ENCODE data around the gene ZEB2. TPM values are rescaled to one million over a fixed set of nuclear protein-coding genes. Genes with fewer than 3 reads are reported as not detected.

The ZEB2 gene
- total and polyA plus RNA-seq, 9 donors, result 55.3 to 250 (median 174) TPM

DNA sequence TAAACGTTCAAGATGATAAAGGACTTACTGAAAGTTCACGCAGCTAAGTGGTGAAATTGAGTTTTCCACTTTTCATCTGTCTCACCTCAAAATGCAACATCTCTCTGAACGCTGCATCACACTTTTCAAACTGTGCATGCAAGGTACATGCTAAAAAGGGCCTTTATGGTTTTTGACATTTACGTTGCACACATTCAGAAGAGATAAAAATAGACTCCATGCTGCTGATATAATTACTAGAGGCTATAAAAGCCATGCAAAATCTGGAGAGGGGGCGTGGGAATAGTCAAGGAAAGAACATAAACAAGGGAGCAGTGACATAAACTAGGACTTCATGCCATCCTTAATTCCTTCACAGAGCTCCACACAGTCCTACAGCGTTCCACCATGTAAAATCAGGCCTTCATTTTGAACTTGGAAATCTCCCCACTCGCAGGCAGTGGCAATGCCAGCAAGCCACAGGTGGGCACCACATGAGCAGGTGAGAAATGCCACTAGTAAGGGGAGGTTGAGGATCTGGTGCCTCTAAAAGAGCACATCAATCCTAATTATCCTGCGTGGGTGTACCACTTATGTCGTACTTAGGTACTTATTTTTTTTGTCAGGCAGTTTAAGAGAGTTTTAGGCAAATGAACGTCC, 71.4 kb downstream of the ZEB2 start:
- no peak overlapping the region for H3K27ac ChIP-seq
- no peaks in the 10 kb centered on the region for H3K9me3 ChIP-seq
- TF ChIP-seq POLR2A (IDR thresholded peaks at IDR 0.05) (no peak), EP300 (IDR thresholded peaks at IDR 0.05) (no peak)
- TF ChIP-seq, protein P1, sequence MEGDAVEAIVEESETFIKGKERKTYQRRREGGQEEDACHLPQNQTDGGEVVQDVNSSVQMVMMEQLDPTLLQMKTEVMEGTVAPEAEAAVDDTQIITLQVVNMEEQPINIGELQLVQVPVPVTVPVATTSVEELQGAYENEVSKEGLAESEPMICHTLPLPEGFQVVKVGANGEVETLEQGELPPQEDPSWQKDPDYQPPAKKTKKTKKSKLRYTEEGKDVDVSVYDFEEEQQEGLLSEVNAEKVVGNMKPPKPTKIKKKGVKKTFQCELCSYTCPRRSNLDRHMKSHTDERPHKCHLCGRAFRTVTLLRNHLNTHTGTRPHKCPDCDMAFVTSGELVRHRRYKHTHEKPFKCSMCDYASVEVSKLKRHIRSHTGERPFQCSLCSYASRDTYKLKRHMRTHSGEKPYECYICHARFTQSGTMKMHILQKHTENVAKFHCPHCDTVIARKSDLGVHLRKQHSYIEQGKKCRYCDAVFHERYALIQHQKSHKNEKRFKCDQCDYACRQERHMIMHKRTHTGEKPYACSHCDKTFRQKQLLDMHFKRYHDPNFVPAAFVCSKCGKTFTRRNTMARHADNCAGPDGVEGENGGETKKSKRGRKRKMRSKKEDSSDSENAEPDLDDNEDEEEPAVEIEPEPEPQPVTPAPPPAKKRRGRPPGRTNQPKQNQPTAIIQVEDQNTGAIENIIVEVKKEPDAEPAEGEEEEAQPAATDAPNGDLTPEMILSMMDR (IDR thresholded peaks at IDR 0.05), result no peak
- WGBS, 3 donors, result 72 to 76% (median 75%) methylated on average over 10 of the region's 10 CpGs
- H3K27me3 ChIP-seq, result no peaks in the 10 kb centered on the region
- intact Hi-C loops (cut with DNase I), result loop anchor here in 2 of 4 donors (10.0 kb wide), 2 partner anchors 56 to 66 kb away; no protein-coding TSS in a partner anchor
- H3K4me3 ChIP-seq, result no peak overlapping the region
- DNase-seq, result no peak
- H3K4me1 ChIP-seq (ENCODE audit: insufficient read depth), result peaks cover 18% of the 10 kb centered on the region
- no peaks in the 10 kb centered on the region for H3K36me3 ChIP-seq

DNA sequence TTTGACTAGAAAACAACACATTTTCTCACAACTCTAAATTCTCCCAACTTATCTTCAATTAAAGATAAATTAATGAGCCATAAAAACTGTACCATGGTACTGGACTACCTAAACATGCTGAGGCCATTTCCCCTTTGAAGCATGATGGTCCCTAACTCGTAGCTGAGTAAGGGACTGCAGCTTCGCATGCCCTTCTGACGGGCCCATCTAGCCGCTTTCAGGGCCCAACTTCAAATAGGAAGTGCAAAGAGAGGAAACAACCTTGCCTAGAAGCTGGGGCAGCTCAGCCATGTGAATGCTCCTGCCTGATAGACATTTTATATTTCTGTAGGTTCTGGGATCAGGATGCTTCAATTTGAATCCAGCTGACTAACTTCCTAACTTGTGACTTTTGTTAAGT, 72.4 kb downstream of the ZEB2 start:
- Histone ChIP-seq H3K4me3 (no peak overlapping the region), H3K27me3 (no peaks in the 10 kb centered on the region), H3K36me3 (no peaks in the 10 kb centered on the region), H3K4me1 (ENCODE audit: insufficient read depth) (peaks cover 15% of the 10 kb centered on the region), H3K9me3 (no peaks in the 10 kb centered on the region), H3K27ac (no peak overlapping the region)
- intact Hi-C loops (cut with DNase I), result loop anchor here in 2 of 4 donors (10.0 kb wide), 2 partner anchors 57 to 67 kb away; no protein-coding TSS in a partner anchor
- DNase-seq, result no peak
- TF ChIP-seq, protein P1 (IDR thresholded peaks at IDR 0.05), result no peak
- TF ChIP-seq POLR2A (IDR thresholded peaks at IDR 0.05), result no peak
- no peak for TF ChIP-seq EP300 (IDR thresholded peaks at IDR 0.05)
- WGBS, 3 donors, result 90 to 96% (median 95%) methylated on average over 4 of the region's 4 CpGs

DNA sequence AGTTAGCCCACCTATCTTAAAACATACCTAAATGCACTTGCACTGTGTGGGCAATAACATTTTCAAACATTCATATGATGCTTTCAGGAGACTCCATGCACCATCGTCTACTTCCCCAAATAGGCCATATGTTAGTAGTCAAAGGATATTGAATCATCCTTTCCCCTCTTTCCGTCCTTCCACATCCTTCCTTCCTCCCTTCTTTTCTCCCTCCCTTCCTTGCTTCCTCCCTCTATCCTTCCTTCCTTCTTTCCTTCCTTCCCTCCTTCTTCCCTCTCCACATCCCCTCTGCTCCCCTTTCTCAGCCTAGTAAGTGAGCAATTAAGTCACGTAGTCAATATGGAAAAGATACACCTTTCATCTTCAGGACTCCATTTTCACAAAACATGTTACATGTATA, 73.8 kb downstream of the ZEB2 start:
- Histone ChIP-seq H3K9me3 (no peaks in the 10 kb centered on the region), H3K27me3 (no peaks in the 10 kb centered on the region), H3K36me3 (no peaks in the 10 kb centered on the region), H3K4me3 (no peak overlapping the region), H3K4me1 (ENCODE audit: insufficient read depth) (peaks cover 16% of the 10 kb centered on the region), H3K27ac (peak overlapping the region in 1 of 2 donors; percentile 29)
- TF ChIP-seq, protein P1 (IDR thresholded peaks at IDR 0.05), result no peak
- no peak for TF ChIP-seq POLR2A (IDR thresholded peaks at IDR 0.05)
- no peak for TF ChIP-seq EP300 (IDR thresholded peaks at IDR 0.05)
- intact Hi-C loops (cut with DNase I), result loop anchor here in 2 of 4 donors (10.0 kb wide), 2 partner anchors 59 to 69 kb away; no protein-coding TSS in a partner anchor
- WGBS, 3 donors, result 87 to 95% (median 93%) methylated on average over 3 of the region's 3 CpGs
- DNase-seq, result no peak

DNA sequence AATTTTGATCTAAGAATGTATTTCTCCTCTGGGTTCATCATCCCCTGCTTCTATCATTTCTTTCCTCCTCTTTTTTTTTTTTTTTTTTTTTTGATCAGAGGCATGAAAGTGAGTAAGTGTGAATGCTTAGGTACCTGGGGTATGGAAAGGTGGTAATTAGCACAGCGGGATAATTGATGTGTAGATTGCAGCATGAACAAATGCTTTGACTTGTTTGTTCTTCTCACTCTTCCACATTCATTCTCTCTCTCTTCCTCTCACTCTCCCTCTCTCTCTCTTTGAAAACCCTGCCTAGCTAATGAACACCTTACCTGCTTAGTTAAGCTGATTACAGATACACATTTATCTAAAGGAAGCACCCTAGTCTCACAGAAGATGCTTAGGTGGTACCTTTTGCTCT, 74.7 kb downstream of the ZEB2 start:
- intact Hi-C loops (cut with DNase I), result loop anchor here in 2 of 4 donors (10.0 kb wide), 2 partner anchors 60 to 70 kb away; no protein-coding TSS in a partner anchor
- no peaks in the 10 kb centered on the region for H3K27me3 ChIP-seq
- H3K4me1 ChIP-seq (ENCODE audit: insufficient read depth), result peaks cover 20% of the 10 kb centered on the region
- H3K27ac ChIP-seq, result peak overlapping the region in 1 of 2 donors; percentile 56
- WGBS, 3 donors, result 79 to 96% (median 93%) methylated on average over 1 of the region's 1 CpG
- TF ChIP-seq, protein P1 (IDR thresholded peaks at IDR 0.05), result no peak
- TF ChIP-seq EP300 (IDR thresholded peaks at IDR 0.05) (no peak), POLR2A (IDR thresholded peaks at IDR 0.05) (no peak)
- no peaks in the 10 kb centered on the region for H3K9me3 ChIP-seq
- no peaks in the 10 kb centered on the region for H3K36me3 ChIP-seq
- H3K4me3 ChIP-seq, result no peak overlapping the region
- DNase-seq, result no peak

All from ovary (tissue), 9 donors.